ENCODE results near the gene CRB1.

Gene CRB1

DNA sequence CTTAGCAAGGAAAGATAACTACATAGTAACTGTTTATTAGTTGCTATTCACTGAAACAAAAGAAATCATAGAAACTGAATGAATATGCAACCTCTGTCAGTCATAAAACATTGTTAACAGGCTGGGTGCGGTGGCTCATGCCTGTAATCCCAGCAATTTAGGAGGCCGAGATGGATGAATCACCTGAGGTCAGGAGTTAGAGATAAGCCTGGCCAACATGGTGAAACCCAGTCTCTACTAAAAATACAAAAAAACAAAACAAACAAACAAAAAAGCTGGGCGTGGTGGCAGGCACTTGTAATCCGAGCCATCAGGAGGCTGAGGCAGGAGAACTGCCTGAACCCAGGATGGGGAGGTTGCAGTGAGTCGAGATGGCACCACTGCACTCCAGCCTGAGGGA lies 44.1 kb downstream of the CRB1 start:
- no peaks in the 10 kb centered on the region for H3K9me3 Mint-ChIP-seq
- TF ChIP-seq, protein P1, sequence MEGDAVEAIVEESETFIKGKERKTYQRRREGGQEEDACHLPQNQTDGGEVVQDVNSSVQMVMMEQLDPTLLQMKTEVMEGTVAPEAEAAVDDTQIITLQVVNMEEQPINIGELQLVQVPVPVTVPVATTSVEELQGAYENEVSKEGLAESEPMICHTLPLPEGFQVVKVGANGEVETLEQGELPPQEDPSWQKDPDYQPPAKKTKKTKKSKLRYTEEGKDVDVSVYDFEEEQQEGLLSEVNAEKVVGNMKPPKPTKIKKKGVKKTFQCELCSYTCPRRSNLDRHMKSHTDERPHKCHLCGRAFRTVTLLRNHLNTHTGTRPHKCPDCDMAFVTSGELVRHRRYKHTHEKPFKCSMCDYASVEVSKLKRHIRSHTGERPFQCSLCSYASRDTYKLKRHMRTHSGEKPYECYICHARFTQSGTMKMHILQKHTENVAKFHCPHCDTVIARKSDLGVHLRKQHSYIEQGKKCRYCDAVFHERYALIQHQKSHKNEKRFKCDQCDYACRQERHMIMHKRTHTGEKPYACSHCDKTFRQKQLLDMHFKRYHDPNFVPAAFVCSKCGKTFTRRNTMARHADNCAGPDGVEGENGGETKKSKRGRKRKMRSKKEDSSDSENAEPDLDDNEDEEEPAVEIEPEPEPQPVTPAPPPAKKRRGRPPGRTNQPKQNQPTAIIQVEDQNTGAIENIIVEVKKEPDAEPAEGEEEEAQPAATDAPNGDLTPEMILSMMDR (IDR thresholded peaks at IDR 0.05; ENCODE audit: unreplicated experiment in 3 of 3), result no peak
- no peak overlapping the region for H3K4me3 Mint-ChIP-seq
- peaks cover 5% of the 10 kb centered on the region for H3K4me1 Mint-ChIP-seq
- H3K36me3 Mint-ChIP-seq (ENCODE audit: low read depth), result peaks cover 3% of the 10 kb centered on the region
- no peak overlapping the region for H3K27ac Mint-ChIP-seq
- no peaks in the 10 kb centered on the region for H3K27me3 Mint-ChIP-seq (ENCODE audit: low read depth)

DNA sequence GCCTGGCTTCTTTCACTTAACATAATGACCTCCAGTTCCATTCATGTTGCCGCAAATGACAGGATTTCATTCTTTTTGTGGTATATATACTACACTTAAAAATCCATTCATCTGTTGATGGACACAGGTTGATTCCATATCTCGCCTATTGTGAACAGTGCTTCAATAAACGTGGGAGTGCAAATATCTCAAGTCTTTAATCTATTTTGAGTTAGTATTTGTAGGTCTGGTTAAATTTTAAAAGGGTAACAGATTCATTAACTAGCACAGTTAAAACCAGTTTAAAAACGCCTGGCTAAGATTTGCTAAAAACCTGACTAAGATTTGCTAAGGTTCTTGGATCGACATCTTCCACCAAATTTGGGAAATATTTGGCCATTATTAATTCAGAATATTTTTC lies 45.7 kb downstream of the CRB1 start:
- Mint-ChIP-seq H3K36me3 (ENCODE audit: low read depth) (peaks cover 3% of the 10 kb centered on the region), H3K27ac (peak overlapping the region in 2 of 3 experiments; percentile 58 to 77), H3K4me3 (no peak overlapping the region), H3K4me1 (peaks cover 5% of the 10 kb centered on the region), H3K27me3 (ENCODE audit: low read depth) (no peaks in the 10 kb centered on the region), H3K9me3 (no peaks in the 10 kb centered on the region)
- TF ChIP-seq, protein P1 (IDR thresholded peaks at IDR 0.05; ENCODE audit: unreplicated experiment in 3 of 3), result no peak

DNA sequence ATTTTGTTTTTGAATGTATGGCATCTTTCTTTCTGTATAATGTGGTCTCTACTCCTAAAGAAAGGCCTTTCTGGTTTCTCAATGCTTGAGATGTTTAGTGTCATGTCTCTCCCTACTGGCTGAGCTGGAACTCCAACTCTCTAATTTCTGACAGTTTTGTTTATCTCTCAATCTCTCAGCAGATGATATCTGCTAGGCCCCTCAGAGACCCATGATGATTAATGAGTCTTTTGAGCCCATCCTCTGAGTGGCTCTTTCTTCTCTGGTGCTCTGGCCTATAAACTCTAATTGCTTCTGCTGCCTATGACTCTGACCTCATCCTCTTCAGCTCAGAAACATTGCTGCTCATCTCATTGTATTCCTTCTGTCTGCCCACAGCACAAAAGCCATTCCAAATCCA lies 46.6 kb downstream of the CRB1 start:
- TF ChIP-seq, protein P1 (IDR thresholded peaks at IDR 0.05; ENCODE audit: unreplicated experiment in 3 of 3), result peak in 1 of 3 experiments; percentile 10
- H3K27ac Mint-ChIP-seq, result peak overlapping the region; percentile 5 to 14 (median 9)

DNA sequence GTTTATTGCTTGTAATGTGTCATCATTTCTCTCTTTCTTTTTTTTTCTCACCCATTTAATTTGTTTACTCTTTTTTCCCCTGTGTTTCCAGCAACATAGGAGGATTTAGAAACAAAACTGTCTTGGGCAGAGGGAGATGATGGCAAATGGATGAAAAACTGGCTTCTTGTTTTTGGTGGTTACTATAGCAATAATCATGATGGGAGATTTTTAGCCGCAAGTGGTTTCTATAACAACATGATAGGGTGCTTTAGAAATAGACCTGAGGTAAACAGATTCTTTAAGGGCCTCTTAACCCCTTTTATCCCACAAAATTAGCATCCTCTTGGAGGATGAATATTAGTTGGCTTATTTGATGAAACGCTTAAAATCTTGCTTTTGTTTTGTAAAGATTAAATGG lies 51.6 kb downstream of the CRB1 start:
- H3K4me1 Mint-ChIP-seq, result peaks cover 5% of the 10 kb centered on the region
- no peaks in the 10 kb centered on the region for H3K9me3 Mint-ChIP-seq
- peaks cover 4% of the 10 kb centered on the region for H3K27me3 Mint-ChIP-seq (ENCODE audit: low read depth)
- TF ChIP-seq, protein P1 (IDR thresholded peaks at IDR 0.05; ENCODE audit: unreplicated experiment in 3 of 3), result no peak
- no peak overlapping the region for H3K27ac Mint-ChIP-seq
- H3K36me3 Mint-ChIP-seq (ENCODE audit: low read depth), result no peaks in the 10 kb centered on the region
- no peak overlapping the region for H3K4me3 Mint-ChIP-seq

More for the DNA sequence above, 46.6 kb downstream of the CRB1 start:
- Mint-ChIP-seq H3K9me3 (no peaks in the 10 kb centered on the region), H3K36me3 (ENCODE audit: low read depth) (peaks cover 3% of the 10 kb centered on the region), H3K27me3 (ENCODE audit: low read depth) (no peaks in the 10 kb centered on the region), H3K4me3 (no peak overlapping the region), H3K4me1 (peaks cover 5% of the 10 kb centered on the region)

DNA sequence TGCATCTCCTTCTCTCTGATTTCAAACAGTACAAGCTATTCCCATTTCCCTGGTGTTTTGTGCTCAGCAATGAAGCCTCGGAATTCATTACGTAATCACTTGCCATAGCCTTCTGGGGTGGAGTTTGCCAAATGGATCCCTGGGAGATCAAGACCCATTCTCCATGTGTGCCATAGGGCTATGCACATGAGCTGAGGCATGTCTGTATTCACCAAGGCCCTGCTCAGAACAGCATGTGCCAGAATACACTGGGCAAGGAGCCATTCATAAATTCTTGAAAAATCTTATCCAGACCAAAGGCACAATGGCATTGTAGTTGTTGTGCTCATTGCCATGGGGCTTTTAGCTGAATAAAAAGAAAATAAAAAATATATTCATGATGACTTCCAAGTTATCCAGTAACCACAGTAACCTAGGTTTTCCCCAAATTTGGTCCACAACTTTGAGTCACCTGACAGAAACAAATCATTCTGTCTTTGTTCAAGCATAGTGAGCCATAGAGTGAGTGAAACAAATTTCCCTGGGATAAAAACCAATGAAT lies 53.0 kb downstream of the CRB1 start:
- Mint-ChIP-seq H3K9me3 (no peaks in the 10 kb centered on the region), H3K27ac (no peak overlapping the region), H3K27me3 (ENCODE audit: low read depth) (peaks cover 4% of the 10 kb centered on the region), H3K4me1 (no peaks in the 10 kb centered on the region), H3K4me3 (no peak overlapping the region), H3K36me3 (ENCODE audit: low read depth) (no peaks in the 10 kb centered on the region)
- TF ChIP-seq, protein P1 (IDR thresholded peaks at IDR 0.05; ENCODE audit: unreplicated experiment in 3 of 3), result no peak

DNA sequence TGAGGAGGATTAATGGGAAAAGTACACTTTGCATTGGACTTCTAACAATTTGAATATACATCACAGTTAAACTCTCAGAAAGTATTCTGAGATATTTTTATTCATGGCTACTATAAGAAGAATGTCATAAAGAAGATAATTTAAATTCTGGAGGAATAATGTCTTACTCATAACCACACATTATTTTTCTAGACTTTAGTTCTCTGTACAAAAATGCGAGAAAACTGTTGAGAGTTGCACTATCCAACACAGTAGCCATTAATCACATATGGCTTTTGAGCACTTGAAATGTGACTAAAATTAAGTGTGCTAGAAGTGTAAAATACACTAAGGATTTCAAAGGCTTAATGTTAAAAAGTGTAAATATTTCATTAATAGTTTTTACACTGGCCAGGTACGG lies 53.8 kb downstream of the CRB1 start:
- H3K36me3 Mint-ChIP-seq (ENCODE audit: low read depth), result no peaks in the 10 kb centered on the region
- TF ChIP-seq, protein P1 (IDR thresholded peaks at IDR 0.05; ENCODE audit: unreplicated experiment in 3 of 3), result no peak
- no peaks in the 10 kb centered on the region for H3K4me1 Mint-ChIP-seq
- no peaks in the 10 kb centered on the region for H3K9me3 Mint-ChIP-seq
- H3K4me3 Mint-ChIP-seq, result no peak overlapping the region
- H3K27ac Mint-ChIP-seq, result no peak overlapping the region
- H3K27me3 Mint-ChIP-seq (ENCODE audit: low read depth), result peaks cover 4% of the 10 kb centered on the region

Measured in nephron (organoid).